T1000 (cell line): ENCODE results near the gene ATP5PO.
A peak's percentile ranks its signal among the peaks of the same experiment; 100 is the strongest.

Experiments
- DNase-seq: peaks from one replicate; lab custom pipeline; 2025; ENCODE audit warnings: mixed read lengths; lab: John Stamatoyannopoulos, UW

ATP5PO gene

GRCh38 chr21:33899199-33899598 is 16.4 kb downstream of the ATP5PO start:
- DNase-seq = no peak

- DNase-seq = no peak
These were observed 17.0 kb downstream of the ATP5PO start for GRCh38 chr21:33898586-33898985.

GRCh38 chr21:33897739-33898138 is 17.9 kb downstream of the ATP5PO start:
- DNase-seq = no peak

- no peak for DNase-seq
These were observed 18.5 kb downstream of the ATP5PO start for GRCh38 chr21:33897098-33897497.

GRCh38 chr21:33896691-33897090 is 18.9 kb downstream of the ATP5PO start:
- no peak for DNase-seq

GRCh38 chr21:33895356-33895755 is 20.2 kb downstream of the ATP5PO start:
- no peak for DNase-seq

GRCh38 chr21:33894736-33895288 is 20.8 kb downstream of the ATP5PO start:
- DNase-seq = peak; percentile 69

GRCh38 chr21:33893917-33894316 is 21.7 kb downstream of the ATP5PO start:
- DNase-seq = no peak

- DNase-seq = no peak
These were observed 22.8 kb downstream of the ATP5PO start for GRCh38 chr21:33892853-33893252.

GRCh38 chr21:33890187-33890586 is 25.4 kb downstream of the ATP5PO start:
- DNase-seq = no peak

GRCh38 chr21:33886321-33886720 is 29.3 kb downstream of the ATP5PO start:
- DNase-seq = no peak

- DNase-seq = no peak
These were observed 30.5 kb downstream of the ATP5PO start for GRCh38 chr21:33885172-33885514.

- DNase-seq = no peak
These were observed 31.0 kb downstream of the ATP5PO start for GRCh38 chr21:33884376-33885171.

- DNase-seq = no peak
These were observed 32.5 kb downstream of the ATP5PO start for GRCh38 chr21:33883118-33883517.

- no peak for DNase-seq
These were observed 33.7 kb downstream of the ATP5PO start for GRCh38 chr21:33881689-33882440.

- DNase-seq = no peak
These were observed 35.0 kb downstream of the ATP5PO start for GRCh38 chr21:33880626-33881025.

- no peak for DNase-seq
These were observed 36.8 kb downstream of the ATP5PO start for GRCh38 chr21:33878824-33879223.

GRCh38 chr21:33875026-33875695 is 40.4 kb downstream of the ATP5PO start:
- DNase-seq = no peak

GRCh38 chr21:33874161-33874560 is 41.4 kb downstream of the ATP5PO start:
- no peak for DNase-seq

GRCh38 chr21:33872881-33873515 is 42.6 kb downstream of the ATP5PO start:
- no peak for DNase-seq

- DNase-seq = no peak
These were observed 44.4 kb downstream of the ATP5PO start for GRCh38 chr21:33871171-33871570.

- DNase-seq = no peak
These were observed 44.8 kb downstream of the ATP5PO start for GRCh38 chr21:33870768-33871167.
